NCI-H2227 (cell line): ENCODE measurements around the gene ABCC10.

Source experiments
- DNase-seq: peaks from one replicate; lab custom pipeline; 2025; ENCODE audit not compliant: unreplicated experiment; lab: John Stamatoyannopoulos, UW

Gene ABCC10

DNA sequence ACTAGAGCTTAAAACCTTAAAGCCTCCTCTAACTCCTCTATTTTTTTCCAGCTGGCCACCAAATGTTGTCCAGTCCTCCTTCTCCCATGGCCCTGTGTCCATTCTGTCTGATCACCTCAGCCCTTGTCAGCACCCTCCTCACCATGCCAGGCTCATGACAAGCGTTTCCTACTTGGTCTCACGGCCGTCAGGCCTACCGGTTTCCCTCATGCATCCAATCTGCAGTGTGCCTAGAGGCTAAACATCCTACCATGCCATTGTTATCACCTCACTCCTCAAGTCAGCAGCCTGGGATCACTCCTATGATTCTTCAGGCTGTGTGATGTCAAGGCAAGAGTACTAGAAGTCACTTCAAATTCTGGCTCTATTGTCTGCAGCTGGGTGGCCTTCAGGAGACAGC, 40.4 kb downstream of the ABCC10 start:
- DNase-seq, result no peak

DNA sequence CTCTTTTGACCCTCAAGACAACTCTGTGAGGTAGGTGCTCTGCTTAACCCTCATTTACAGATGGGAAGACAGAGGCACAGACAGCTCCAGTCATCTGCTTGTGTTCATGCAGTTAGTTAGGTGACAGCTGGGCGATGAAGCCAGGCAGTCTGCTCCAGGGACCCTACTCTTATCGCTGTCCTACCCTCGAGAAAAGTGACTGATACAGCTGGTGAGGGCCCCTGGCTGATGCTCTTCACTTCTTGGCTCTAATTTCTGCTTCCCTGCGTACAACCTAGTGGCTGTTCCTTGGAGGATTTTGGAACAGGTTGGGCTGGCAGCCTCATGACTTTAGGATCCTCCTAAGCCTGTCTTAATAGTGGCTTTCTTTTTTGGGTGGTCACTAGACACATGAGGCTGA, 40.9 kb downstream of the ABCC10 start:
- no peak for DNase-seq

GRCh38 chr6:43468748-43469681, 41.7 kb downstream of the ABCC10 start:
- no peak for DNase-seq

- no peak for DNase-seq
These were observed 42.6 kb downstream of the ABCC10 start for GRCh38 chr6:43469947-43470346.

DNA sequence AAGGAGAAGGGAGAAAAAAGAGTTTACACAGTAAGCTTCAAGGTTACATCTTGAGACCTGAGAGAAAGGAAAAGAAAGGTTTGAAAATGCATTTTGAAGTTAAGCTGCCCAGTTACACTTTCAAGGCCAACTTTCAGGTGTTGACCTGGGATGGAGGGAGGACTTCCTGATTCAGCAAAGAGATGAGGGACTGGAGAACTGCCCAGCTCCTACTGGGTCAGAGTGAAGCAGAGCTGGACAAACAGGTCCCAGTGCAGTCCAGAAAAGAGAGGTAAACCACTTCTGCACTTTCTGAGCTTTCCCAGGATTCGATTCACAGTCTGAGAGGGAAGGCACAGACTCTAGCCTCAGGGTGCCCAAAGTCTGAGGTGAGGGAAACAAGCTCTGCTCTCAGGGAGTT, 44.1 kb downstream of the ABCC10 start:
- no peak for DNase-seq

DNA sequence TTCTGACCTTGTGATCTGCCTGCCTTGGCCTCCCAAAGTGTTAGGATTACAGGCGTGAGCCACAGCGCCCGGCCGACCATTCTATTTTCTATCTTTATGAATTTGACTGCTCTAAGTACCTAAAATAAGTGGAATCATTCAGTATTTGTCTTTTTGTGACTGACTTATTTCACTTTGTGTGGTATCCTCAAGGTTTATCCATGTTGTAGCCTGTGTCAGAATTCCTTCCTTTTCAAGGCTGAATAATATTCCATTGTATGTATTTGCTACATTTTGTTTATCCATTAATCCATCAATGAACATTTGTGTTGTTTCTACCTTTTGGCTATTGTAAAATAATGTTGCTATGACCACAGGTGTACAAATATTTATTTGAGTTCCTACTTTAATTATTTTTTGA, 45.2 kb downstream of the ABCC10 start:
- no peak for DNase-seq

GRCh38 chr6:43475516-43475915, 48.2 kb downstream of the ABCC10 start:
- DNase-seq, result no peak

GRCh38 chr6:43476746-43477145, 49.4 kb downstream of the ABCC10 start:
- no peak for DNase-seq

- peak; percentile 93 for DNase-seq
These were observed 50.1 kb downstream of the ABCC10 start, which contains the start of gene TJAP1 for GRCh38 chr6:43477235-43478007. Gene TJAP1, plus strand, starts transcription at chr6:43477570. Its CDS starts 21,432 bp downstream, at chr6:43499002.

DNA sequence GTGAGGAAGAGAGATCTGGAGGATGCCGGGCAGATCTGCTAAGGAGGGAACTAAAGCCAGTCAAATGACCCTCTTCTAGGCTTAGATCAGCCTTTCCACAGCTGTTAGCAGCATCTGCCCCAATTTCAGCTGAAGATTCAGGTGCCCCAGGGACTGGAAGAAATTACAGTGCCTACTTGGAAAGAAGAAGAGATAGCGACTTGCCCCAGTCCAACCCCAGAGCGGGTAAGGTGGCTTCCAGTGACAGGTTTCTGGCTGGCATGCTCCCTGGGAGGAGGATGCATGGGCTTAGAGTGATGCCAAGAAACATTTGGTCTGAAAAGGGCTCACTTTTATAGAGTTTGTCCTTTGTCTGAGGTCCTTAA, 50.6 kb downstream of the ABCC10 start:
- DNase-seq, result no peak

DNA sequence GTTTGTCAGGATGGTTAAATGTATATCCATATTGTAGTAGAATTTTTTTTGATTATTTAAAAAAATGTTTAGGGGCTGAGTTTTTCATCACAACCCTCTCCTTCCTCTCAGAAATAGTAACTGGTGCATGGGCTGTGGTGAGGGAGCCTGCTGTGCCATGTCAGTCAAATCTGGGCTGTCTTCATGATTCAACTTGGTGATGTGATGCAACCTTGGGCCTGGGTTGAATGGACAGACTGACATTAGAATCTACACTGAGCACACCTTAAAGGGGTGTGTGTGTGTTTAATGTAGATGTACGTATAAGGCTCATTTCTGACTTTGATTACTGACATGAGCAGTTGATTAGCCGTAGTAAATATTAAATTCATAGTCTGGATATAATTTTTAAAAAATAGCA, 53.7 kb downstream of the ABCC10 start:
- no peak for DNase-seq

- no peak for DNase-seq
These were observed 54.4 kb downstream of the ABCC10 start for GRCh38 chr6:43481591-43482236.

DNA sequence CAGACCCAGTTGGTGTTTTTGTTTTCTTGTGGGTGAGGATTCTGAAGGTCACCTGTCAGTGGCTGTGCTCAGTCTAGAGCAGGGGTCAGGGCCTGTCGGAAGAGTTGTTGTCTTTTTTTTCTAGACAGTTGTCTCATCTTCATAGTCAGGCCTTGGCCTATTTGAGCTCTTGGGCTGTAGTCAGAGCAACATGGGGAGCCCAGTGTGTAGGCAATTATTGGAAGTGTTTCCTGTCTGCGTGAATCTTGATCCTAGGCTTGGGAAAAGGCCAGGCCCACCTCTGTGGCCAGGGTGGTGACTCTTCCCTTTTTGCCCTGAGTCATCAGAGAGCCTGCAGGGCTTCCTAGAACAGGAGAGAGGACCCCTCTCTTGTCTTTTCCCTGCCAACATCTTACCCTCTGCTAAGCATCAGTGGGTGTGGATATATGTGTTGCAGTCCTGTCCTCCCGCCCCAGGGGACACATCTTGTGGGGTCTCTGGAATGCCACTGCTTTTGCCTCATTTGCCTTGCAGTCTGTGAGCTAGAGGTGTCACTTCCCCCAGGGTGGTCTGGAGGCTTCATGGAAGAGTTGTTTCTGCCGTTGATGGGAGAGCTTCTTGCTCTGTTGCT, 61.4 kb downstream of the ABCC10 start:
- no peak for DNase-seq

DNA sequence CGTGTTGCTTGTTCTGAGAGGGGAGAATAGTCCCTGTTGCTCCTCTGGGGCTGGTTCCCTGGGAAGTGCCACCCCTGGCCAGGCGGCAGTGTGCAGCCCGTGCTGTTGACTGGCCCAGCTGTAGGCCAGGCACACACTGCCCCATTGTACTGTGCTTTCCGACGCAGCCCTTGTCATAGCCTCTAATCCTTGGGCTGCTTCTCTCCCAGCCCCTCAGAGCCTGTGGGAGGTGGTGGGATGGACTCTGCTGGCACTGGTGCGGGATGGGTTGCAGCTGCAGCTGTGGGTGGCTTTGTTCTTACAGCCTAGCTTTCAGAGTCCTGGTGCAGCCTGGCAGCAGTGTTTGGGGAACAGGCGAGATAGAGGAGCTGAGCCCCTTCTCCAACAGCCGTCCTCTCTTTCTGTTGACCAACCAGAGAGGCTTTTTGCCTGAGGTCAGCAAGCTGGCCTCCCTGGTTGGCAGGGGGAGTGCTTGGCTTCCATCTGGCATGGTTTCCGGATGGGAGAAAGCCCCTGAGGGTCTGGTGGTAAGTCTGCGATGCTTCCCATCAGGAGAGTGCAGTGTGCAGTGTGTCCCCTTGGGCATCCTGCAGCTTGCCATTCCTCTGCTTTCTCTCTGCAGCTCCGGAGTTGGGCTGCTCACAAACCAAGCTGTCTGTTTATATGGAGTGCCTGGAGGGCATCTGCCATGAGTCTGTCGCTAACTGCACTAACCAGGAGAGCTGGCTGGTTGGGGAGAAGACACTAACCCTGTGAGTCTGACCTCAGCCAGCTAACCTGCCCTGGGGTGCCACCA, 62.1 kb downstream of the ABCC10 start:
- DNase-seq, result no peak

DNA sequence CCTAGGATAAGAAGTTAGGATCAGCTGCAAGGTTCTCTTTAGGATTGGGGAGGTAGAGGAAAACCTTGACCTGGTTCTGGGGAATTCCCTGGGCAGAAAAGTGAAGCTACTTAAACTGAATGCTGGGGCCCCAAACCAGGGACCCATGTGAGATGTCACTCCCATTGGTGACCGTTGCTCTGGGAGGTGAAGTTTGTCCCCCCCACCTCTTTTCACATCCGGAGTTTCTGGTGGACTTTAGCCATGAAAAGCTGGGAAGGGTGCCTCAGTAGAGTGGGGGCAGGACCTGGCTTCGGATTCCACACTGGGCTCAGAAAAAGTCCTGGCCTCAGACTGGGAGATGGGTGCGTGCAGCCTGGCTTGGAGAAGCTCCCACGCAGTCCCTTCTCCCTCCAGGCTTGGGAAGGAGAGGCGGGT, 63.2 kb downstream of the ABCC10 start:
- DNase-seq, result no peak

DNA sequence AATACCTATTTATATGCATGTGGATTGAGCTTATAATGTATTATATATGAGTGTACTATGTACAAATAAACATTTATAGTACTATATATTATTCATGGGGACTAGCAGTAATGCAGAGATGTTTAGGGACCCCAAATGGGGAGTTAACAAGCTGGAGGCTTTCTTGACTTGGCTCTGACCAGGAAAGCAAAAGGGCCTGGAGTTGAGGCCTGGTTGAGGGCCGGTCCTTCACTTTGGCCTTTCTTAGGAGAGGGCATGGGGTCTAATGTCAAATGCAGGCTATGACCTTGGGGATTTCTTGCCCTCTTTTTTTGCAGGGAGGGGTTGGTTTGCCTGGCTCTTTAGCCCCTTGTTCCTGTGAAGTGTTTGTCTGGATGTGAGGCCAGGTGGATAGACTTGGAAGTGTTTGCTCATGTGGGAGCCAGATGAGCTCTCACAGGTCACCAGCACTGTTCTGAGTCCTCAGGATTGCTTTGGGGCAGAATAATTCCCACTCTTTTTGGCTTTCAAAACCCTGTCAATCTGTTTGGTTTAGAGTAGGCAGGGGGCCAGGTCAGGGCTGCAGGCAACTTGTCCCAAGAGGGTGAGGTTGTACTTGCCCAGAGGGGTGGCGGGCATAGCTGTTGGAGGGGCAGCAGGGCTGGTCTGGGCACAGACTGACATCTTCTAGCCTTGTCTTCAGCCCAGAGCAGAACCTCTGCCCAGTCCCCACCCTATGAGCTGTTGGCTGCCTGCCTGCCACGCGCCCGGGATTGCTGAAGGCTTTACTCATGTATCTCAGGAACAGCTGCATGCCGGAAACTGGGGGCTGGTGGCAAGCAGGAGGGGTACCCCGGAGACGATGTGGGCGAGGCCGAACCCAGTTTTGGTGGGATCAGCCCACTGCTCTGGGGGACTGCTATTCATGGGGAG, 64.7 kb downstream of the ABCC10 start:
- DNase-seq, result no peak

DNA sequence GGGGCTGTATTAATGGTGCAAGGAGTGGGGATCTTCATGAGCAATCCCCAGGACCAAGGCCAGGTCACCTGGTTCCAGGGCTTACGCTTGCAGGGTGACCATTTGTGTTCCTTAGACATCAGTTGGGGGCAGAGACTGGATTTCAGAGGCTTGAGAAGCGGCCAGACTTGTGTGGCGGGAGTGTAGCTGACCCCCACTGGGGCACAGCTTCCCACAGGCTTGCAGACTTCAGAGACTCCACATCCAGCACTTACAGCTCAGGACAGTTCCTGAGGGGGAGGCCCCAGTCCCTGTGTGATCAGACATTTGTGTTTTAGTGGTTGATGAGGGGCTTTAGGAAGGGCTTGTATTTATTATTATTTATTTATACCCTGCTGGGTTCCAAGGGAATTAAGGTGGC, 65.3 kb downstream of the ABCC10 start:
- no peak for DNase-seq

DNA sequence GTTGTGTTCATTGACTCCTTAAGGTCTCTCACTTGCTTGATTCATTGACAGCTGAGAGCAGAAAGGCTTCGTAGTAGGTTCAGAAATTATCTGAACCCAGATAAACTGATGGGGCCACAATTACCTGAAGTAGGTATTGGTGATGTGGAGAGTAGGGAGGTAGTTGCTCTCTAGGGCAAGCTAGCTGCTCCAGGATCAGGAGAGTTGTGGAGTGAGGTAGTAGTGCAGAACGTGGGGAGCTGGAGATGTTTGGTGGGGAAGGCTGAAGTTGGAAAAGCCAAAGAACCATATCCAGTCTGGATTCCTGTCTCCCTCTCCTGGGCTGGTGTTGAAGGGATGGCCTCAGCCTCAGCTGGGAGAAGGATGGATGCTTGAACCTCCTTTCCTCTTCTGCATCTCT, 65.9 kb downstream of the ABCC10 start:
- no peak for DNase-seq

DNA sequence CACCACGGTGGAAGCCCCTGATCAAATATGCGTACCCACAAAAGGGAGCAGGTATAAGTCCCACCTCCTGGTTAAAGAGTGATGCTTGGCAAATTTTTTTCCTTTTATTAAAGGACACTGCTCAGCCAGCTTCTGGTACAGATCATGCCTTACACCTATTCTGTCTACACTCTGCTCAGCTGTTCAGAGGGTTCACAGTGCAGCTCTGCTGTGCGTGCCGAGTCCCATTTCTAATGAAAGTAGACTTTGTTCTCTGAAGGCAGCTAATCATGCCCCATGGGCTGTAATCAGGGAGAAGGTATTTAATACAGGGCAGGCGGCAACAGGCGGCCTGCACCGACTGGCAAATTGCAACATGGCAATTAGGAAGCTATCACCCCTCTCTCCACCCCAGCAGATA, 66.5 kb downstream of the ABCC10 start:
- DNase-seq, result no peak
